OCI-LY3 (cell line): ENCODE measurements around the gene MTHFD2.

Experiments used
- CTCF ChIP-seq: fragments of 200-600, 300-600 bp; sonication (generic); IDR thresholded peaks from 2 replicates; pipeline ENCODE4 v1.5.1; 2014; ENCODE audit warnings: antibody characterized with exemption, low read length, low read depth
- EZH2phosphoT487 ChIP-seq: fragments of 200-600 bp; shearing (Covaris generic); IDR thresholded peaks from 2 replicates; pipeline ENCODE4 v1.6.1; 2018; ENCODE audit warnings: antibody characterized with exemption, mixed run types, low read depth

DNA sequence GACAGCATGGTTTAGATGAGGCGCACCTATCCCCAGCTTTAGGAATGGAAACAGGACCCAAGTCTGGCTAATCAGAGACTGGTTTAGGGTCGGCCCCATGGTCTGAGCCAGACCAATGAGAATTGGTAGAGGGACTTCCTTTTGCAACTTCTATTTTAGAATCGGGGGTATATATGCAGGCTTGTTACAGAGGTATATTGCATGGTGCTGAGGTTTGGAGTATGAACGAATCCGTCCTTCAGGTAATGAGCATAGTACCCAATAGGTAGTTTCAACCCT, 49.2 kb upstream of the MTHFD2 start:
- TF ChIP-seq CTCF = no peak
- no peak for TF ChIP-seq EZH2phosphoT487
